ENCODE measurements around the gene WDR73. TPM values are rescaled to one million over a fixed set of nuclear protein-coding genes. Genes with fewer than 3 reads are reported as not detected.

The WDR73 gene
- total RNA-seq, 4 donors from 2014 or later: 13.7 to 26.8 (median 20.4) TPM

DNA sequence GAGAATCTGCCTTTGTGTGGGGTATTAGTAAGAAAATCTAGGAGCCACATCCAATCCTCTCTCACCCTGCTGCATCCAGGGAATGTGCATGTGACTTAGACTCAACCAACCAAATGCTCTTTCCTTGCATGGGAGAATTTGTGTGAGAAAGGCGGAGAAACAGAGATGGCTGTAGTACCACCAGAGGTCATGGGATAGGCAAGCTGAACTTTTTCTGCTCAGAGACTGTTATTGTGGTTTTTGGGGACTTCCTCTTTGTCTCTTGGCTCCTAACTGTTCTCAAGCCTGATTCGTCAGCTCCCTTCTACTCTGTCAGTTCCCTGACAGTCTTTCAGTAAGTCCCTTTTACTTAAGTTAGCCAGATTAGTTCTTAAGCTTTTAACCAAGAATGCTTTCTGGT is 55.8 kb downstream of the WDR73 start:
- DNase-seq (ENCODE audit: low spot score): no peak
- no peak for TF ChIP-seq CTCF (IDR thresholded peaks at IDR 0.05)
- ATAC-seq (ENCODE audit: low FRiP score): no peak

GRCh38 chr15:84597296-84597695 is 56.8 kb downstream of the WDR73 start:
- DNase-seq (ENCODE audit: low spot score) (no peak), ATAC-seq (ENCODE audit: low FRiP score) (no peak)
- no peak for TF ChIP-seq CTCF (IDR thresholded peaks at IDR 0.05)

- no peak for ATAC-seq (ENCODE audit: low FRiP score)
- no peak for TF ChIP-seq CTCF (IDR thresholded peaks at IDR 0.05)
- no peak for DNase-seq (ENCODE audit: low spot score)
These were observed 58.4 kb downstream of the WDR73 start for GRCh38 chr15:84595660-84596059.

GRCh38 chr15:84594617-84595290 is 59.3 kb downstream of the WDR73 start:
- DNase-seq (ENCODE audit: low spot score) (no peak), ATAC-seq (ENCODE audit: low FRiP score) (no peak)
- no peak for TF ChIP-seq CTCF (IDR thresholded peaks at IDR 0.05)

GRCh38 chr15:84591815-84592214 is 62.3 kb downstream of the WDR73 start:
- DNase-seq (ENCODE audit: low spot score) (no peak), ATAC-seq (ENCODE audit: low FRiP score) (no peak)
- no peak for TF ChIP-seq CTCF (IDR thresholded peaks at IDR 0.05)

DNA sequence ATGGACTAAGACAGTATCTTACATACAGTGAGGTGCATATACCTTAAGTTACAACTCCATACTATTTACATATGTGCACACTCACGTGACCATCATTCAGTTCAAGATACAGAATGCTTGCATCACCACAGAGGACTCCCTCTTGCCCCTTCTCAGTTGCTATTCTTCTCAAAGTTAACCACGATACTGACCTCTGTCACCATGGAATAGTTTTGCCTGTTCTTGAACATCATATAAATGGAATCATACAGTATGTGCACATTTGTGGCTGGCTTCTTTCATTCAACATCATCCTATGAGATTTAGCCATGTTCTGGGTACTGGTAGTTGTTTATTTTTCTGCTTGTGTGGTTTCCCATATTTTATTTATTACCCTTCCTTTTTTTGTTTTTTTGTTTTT is 63.7 kb downstream of the WDR73 start:
- DNase-seq (ENCODE audit: low spot score) (no peak), ATAC-seq (ENCODE audit: low FRiP score) (no peak)
- no peak for TF ChIP-seq CTCF (IDR thresholded peaks at IDR 0.05)

Other genes with a start within 250 kb of the WDR73 start
- 10 to 100 TPM in 3 of 4 donors, 1 to 10 TPM in 1; 8.4 to 16.3 (median 13.0) TPM for gene ZSCAN2, start 53.3 kb downstream of the WDR73 start, total RNA-seq
- 10 to 100 TPM; 18.4 to 89.3 (median 29.9) TPM for gene NMB, start 3.9 kb upstream of the WDR73 start, total RNA-seq
- 100 to 1,000 TPM; 131 to 191 (median 149) TPM for gene SEC11A, start 61.9 kb upstream of the WDR73 start, total RNA-seq
- 10 to 100 TPM; 13.7 to 22.8 (median 20.0) TPM for gene ZNF592, start 94.3 kb upstream of the WDR73 start, total RNA-seq
- gene ALPK3, start 163.1 kb upstream of the WDR73 start, total RNA-seq: 1 to 10 TPM; 3.1 to 7.7 (median 3.8) TPM
- gene SLC28A1, start 230.4 kb upstream of the WDR73 start, total RNA-seq: not detected